ENCODE data around the gene ANTXRL. TPM values are rescaled to one million over a fixed set of nuclear protein-coding genes. Genes with fewer than 3 reads are reported as not detected.
"Not testable (repeated sequence)": the region's sequence is repeated elsewhere in the genome, so short reads cannot be mapped to it uniquely, and the experiment has no call there.

The ANTXRL gene
- total RNA-seq, 1 donor from 2014 or later = not detected

- Histone ChIP-seq H3K9me3 (no peaks in the 10 kb centered on the region), H3K4me1 (peaks cover 7 to 25% of the 10 kb centered on the region in 2 donors), H3K27ac (no peak overlapping the region), H3K27me3 (no peaks in the 10 kb centered on the region), H3K36me3 (no peaks in the 10 kb centered on the region), H3K4me3 (no peak overlapping the region)
- intact Hi-C loops (cut with DNase I) = no loop called here
- no peak for TF ChIP-seq CTCF (IDR thresholded peaks at IDR 0.05)
- DNase-seq (ENCODE audit: low spot score in 2 of 2) = no peak
Measured at GRCh38 chr10:46254007-46254383, 32.8 kb upstream of the ANTXRL start.

- TF ChIP-seq CTCF (IDR thresholded peaks at IDR 0.05) = no peak
- DNase-seq (ENCODE audit: low spot score in 2 of 2) = no peak
- Histone ChIP-seq H3K27me3 (no peaks in the 10 kb centered on the region), H3K4me3 (no peak overlapping the region), H3K9me3 (no peaks in the 10 kb centered on the region), H3K4me1 (peaks cover 7 to 27% of the 10 kb centered on the region in 2 donors), H3K27ac (peak overlapping the region in 1 of 2 donors; percentile 75), H3K36me3 (no peaks in the 10 kb centered on the region)
- intact Hi-C loops (cut with DNase I) = no loop called here
Measured at GRCh38 chr10:46254467-46254866, 32.3 kb upstream of the ANTXRL start.

DNA sequence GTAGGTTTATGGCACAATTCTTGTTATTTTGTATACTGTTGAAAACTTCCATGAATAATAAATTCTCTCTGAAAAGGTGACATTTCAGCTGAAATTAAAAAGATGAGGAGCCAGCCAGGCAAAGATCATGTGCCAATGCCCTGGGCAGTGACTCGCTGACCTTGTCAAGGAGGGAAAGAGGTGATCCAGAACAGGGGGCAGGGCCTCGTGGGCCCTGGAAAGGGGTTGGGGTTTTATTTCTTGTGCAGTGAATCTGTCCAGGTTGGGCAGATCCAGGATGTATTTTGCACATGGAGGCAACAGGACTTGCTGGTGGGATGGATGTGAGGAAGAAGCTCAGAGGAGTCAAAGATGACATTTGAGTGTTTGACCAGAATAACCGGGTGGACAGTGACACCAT, 31.6 kb upstream of the ANTXRL start:
- H3K27me3 ChIP-seq; H3K36me3 ChIP-seq; H3K4me3 ChIP-seq; intact Hi-C loops (cut with DNase I); DNase-seq (ENCODE audit: low spot score in 2 of 2); H3K9me3 ChIP-seq: not testable (repeated sequence)
- Histone ChIP-seq H3K27ac (peak overlapping the region in 1 of 2 donors; percentile 75), H3K4me1 (peaks cover 7 to 27% of the 10 kb centered on the region in 2 donors)

DNA sequence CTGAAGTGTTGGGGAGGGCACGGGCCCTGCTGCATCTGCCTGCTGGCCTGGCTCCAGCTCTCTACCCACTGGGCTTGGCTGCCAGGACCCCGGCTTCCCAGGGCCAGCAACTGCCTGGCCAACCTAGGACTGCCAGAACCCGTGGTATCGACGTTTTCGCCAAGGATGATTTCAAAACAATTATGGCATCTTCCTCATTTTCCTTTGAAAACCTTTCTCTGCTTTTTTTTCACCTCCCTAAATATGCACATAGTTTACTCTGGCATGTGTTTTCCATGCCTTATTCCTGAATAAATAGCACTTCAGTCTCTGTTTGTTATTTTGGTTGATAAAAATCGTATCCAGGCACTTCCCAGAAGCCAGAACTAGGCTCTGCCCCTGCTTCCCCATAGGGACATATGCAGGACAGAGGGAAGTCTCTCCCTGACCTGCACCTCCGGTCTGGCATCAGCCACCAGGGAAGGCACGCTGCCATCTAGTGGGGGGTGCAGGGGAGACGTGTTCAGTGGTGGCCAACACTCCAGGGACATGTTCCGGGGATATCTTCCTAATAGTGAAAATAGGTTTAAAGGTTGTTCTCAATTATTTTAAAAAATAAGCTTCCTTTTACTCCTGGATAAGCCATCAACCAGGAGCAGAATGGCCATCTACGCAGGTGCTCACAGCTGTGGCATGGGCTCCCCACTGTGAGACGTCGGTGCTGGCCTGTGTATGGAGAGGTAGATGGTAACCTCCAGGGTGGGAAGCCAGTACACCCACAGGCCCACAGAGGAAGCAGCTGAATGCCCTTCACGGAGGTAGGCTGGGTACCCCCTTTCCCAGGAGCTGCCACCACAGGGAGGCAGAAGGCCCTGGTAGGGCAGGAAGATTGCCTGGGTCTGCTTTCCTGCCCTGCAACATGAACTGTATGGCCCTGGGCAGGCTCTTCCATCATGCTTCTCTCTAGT, 30.7 kb upstream of the ANTXRL start:
- no peaks in the 10 kb centered on the region for H3K9me3 ChIP-seq
- intact Hi-C loops (cut with DNase I) = no loop called here
- H3K27me3 ChIP-seq = no peaks in the 10 kb centered on the region
- no peaks in the 10 kb centered on the region for H3K36me3 ChIP-seq
- H3K4me3 ChIP-seq = peak overlapping the region in 1 of 2 donors; percentile 11
- peaks cover 7 to 27% of the 10 kb centered on the region in 2 donors for H3K4me1 ChIP-seq
- peak overlapping the region; percentile 64 to 75 for H3K27ac ChIP-seq
- TF ChIP-seq CTCF (IDR thresholded peaks at IDR 0.05) = peak in 2 of 3 experiments; percentile 18 to 29
- peak in 1 of 2 donors; percentile 83 for DNase-seq (ENCODE audit: low spot score in 2 of 2)

GRCh38 chr10:46257099-46257498, 29.7 kb upstream of the ANTXRL start:
- intact Hi-C loops (cut with DNase I) = no loop called here

GRCh38 chr10:46262906-46263560, 23.8 kb upstream of the ANTXRL start:
- H3K27me3 ChIP-seq; H3K9me3 ChIP-seq; H3K4me1 ChIP-seq; H3K36me3 ChIP-seq; H3K27ac ChIP-seq; intact Hi-C loops (cut with DNase I); H3K4me3 ChIP-seq; DNase-seq (ENCODE audit: low spot score in 2 of 2): not testable (repeated sequence)

More at GRCh38 chr10:46257099-46257498, 29.7 kb upstream of the ANTXRL start:
- peak overlapping the region; percentile 45 to 56 for H3K27ac ChIP-seq
- no peaks in the 10 kb centered on the region for H3K9me3 ChIP-seq
- H3K27me3 ChIP-seq = no peaks in the 10 kb centered on the region
- DNase-seq (ENCODE audit: low spot score in 2 of 2) = no peak
- H3K4me1 ChIP-seq = peaks cover 7 to 27% of the 10 kb centered on the region in 2 donors
- H3K36me3 ChIP-seq = no peaks in the 10 kb centered on the region
- no peak for TF ChIP-seq CTCF (IDR thresholded peaks at IDR 0.05)
- no peak overlapping the region for H3K4me3 ChIP-seq
